HG02852 (cell line): ENCODE results near the gene NKPD1.

ENCODE experiments used
- ATAC-seq: cut with Tn5 transposase; IDR thresholded peaks from one replicate; pipeline ENCODE4 v1.9.1; 2021; ENCODE audit warnings: mild to moderate bottlenecking, moderate library complexity; ENCODE audit not compliant: unreplicated experiment

Gene NKPD1

GRCh38 chr19:45154064-45154827, 6.5 kb downstream of the NKPD1 start:
- no peak for ATAC-seq

GRCh38 chr19:45153339-45154063, 7.3 kb downstream of the NKPD1 start:
- no peak for ATAC-seq

- no peak for ATAC-seq
These were observed 8.1 kb downstream of the NKPD1 start for GRCh38 chr19:45152504-45153338.

GRCh38 chr19:45151821-45152503, 8.8 kb downstream of the NKPD1 start:
- ATAC-seq, result no peak

- no peak for ATAC-seq
These were observed 9.5 kb downstream of the NKPD1 start for GRCh38 chr19:45151320-45151719.

- no peak for ATAC-seq
These were observed 10.0 kb downstream of the NKPD1 start for GRCh38 chr19:45150751-45151281.

GRCh38 chr19:45150180-45150579, 10.6 kb downstream of the NKPD1 start:
- ATAC-seq, result no peak

- ATAC-seq, result no peak
These were observed 11.7 kb downstream of the NKPD1 start for GRCh38 chr19:45149129-45149528.

- no peak for ATAC-seq
These were observed 12.7 kb downstream of the NKPD1 start for GRCh38 chr19:45147835-45148676.

GRCh38 chr19:45146741-45147205, 14.0 kb downstream of the NKPD1 start:
- ATAC-seq, result no peak

GRCh38 chr19:45146251-45146650, 14.5 kb downstream of the NKPD1 start:
- no peak for ATAC-seq

GRCh38 chr19:45145270-45146189, 15.3 kb downstream of the NKPD1 start:
- no peak for ATAC-seq

- no peak for ATAC-seq
These were observed 16.1 kb downstream of the NKPD1 start for GRCh38 chr19:45144431-45145269.

- ATAC-seq, result no peak
These were observed 18.1 kb downstream of the NKPD1 start for GRCh38 chr19:45142726-45143110.

GRCh38 chr19:45142016-45142725, 18.6 kb downstream of the NKPD1 start:
- no peak for ATAC-seq

GRCh38 chr19:45141203-45141900, 19.4 kb downstream of the NKPD1 start:
- ATAC-seq, result no peak
